Ascending aorta (tissue), 2 donors: ENCODE measurements around the gene C14orf132. TPM values are rescaled to one million over a fixed set of nuclear protein-coding genes. Genes with fewer than 3 reads are reported as not detected.

ENCODE experiments used
- DNase-seq, 2 donors: peaks; one replicate each; pipeline ENCODE4 v3.0.0-alpha.2; 2019; ENCODE audit warnings: low spot score in 2 of 2
- H3K27ac ChIP-seq, 2 donors: fragments of 200-600 bp; sonication (generic); one replicate each; pipeline ENCODE4 v1.5.1; 2016 to 2017; ENCODE audit warnings: mild to moderate bottlenecking in 1 of 2
- H3K27me3 ChIP-seq: fragments of 200-600 bp; sonication (generic); one replicate; pipeline ENCODE4 v1.5.1; 2017
- H3K36me3 ChIP-seq, 2 donors: fragments of 200-600 bp; sonication (generic); one replicate each; pipeline ENCODE4 v1.5.1; 2016
- H3K4me1 ChIP-seq, 2 donors: fragments of 200-600 bp; sonication (generic); one replicate each; pipeline ENCODE4 v1.5.1; 2016 to 2017; ENCODE audit warnings: mild to moderate bottlenecking in 1 of 2
- H3K4me3 ChIP-seq, 2 donors: fragments of 200-600 bp; sonication (generic); one replicate each; pipeline ENCODE4 v1.5.1; 2016 to 2017; ENCODE audit warnings: mild to moderate bottlenecking in 1 of 2
- H3K9me3 ChIP-seq, 2 donors: fragments of 200-600 bp; sonication (generic); one replicate each; pipeline ENCODE4 v1.5.1; 2016
- intact Hi-C: fragments of 100-400 bp; cut with DNase I; formaldehyde crosslinking; loops from one replicate; pipeline ENCODE4 v1.15.1; 2023
- total RNA-seq: library from RNA; depleted of rRNA; stranded (reverse); fragments of >200 nt; gene quantifications from one replicate; pipeline ENCODE4 v1.1.0, GENCODE V29; 2016
- TF ChIP-seq, protein P1 (sequence below), 3 experiments: fragments of 200-600 bp in 2 of 3; fragments of 450-650 bp in 1 of 3; sonication (generic) in 2 of 3; IDR thresholded peaks; one replicate each; pipeline ENCODE4 v1.5.1; 2016 to 2019; ENCODE audit warnings: antibody characterized with exemption in 3 of 3, mild to moderate bottlenecking in 1 of 3, moderate library complexity in 1 of 3

The C14orf132 gene
- total RNA-seq, 1 donor from 2014 or later: 23.9 TPM

DNA sequence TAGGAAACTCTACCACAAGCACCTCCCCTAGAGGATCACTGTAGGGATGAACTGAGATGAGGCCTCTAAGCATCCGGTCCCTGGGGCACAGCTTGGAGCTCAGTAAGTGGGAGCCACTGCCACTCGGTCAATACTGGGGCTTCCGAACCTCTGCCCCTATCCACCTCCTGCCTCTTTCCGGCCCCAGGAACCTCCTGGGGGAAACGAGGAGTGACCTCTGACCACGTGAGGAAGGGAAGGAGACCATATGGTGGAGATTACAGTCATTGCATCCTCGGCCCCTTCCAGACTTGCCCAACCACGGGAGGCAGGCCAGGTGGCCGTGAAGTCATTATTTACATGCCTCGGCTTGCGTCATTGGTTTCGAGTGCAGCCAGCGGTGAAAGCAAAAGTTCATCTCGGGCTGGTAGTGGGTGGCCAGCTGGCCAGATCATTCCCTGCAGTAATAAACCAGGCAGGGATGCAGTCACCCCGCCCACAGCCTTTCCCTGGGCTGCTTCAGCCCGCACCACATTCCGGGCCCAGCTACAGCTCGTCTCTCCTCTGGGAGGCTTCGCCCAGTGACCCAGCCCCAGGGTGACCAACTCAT lies 65.4 kb downstream of the C14orf132 start:
- H3K27ac ChIP-seq: peak overlapping the region; percentile 22 to 44
- intact Hi-C loops: loop anchor here (5.0 to 10.0 kb wide), 2 partner anchors 87 to 320 kb away; no protein-coding TSS in a partner anchor
- no peaks in the 10 kb centered on the region for H3K9me3 ChIP-seq
- TF ChIP-seq, protein P1, sequence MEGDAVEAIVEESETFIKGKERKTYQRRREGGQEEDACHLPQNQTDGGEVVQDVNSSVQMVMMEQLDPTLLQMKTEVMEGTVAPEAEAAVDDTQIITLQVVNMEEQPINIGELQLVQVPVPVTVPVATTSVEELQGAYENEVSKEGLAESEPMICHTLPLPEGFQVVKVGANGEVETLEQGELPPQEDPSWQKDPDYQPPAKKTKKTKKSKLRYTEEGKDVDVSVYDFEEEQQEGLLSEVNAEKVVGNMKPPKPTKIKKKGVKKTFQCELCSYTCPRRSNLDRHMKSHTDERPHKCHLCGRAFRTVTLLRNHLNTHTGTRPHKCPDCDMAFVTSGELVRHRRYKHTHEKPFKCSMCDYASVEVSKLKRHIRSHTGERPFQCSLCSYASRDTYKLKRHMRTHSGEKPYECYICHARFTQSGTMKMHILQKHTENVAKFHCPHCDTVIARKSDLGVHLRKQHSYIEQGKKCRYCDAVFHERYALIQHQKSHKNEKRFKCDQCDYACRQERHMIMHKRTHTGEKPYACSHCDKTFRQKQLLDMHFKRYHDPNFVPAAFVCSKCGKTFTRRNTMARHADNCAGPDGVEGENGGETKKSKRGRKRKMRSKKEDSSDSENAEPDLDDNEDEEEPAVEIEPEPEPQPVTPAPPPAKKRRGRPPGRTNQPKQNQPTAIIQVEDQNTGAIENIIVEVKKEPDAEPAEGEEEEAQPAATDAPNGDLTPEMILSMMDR (IDR thresholded peaks at IDR 0.05): no peak
- no peaks in the 10 kb centered on the region for H3K36me3 ChIP-seq
- no peak overlapping the region for H3K4me3 ChIP-seq
- DNase-seq: peak in 1 of 2 donors; percentile 86
- no peaks in the 10 kb centered on the region for H3K4me1 ChIP-seq
- H3K27me3 ChIP-seq: no peaks in the 10 kb centered on the region

DNA sequence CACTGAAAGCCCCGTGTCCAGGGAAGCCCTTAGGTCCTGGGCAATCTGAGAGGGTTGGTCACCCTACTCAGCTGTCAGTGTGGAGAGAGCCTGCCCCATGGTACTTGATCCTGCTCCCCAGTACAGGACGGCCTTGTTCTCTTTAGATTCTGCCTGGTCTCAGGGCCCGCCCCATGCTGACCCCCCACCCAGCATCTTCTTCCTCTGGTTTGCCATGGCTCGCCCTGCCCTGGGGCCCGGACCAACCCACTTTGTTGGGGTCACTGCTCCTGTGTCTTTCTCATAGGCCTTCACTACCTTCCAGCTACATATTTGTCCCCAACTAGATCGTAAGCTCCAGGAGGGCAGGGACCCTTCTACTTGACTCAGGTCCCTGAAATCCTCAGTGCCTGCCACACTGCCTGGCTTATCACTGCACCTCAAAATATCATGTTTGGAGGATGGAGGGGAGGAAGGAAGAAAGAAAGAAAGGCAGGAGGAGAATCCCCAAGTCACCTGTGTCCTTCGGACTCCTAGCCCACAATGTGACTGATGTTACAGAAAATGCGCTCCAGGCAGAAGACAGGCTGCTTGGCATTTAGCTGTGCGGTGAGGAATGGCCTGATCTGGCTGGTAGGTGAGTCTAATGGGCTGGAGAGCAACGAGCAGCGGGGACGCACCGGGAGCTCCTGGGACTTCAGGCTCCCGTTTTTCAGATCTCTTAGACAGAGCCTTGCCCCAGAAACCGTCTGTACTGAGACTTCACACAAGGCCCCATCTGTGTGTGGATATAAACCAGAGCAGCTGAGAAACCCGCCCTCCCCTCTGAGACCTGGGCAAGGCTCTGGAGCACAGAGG lies 66.1 kb downstream of the C14orf132 start:
- Histone ChIP-seq H3K9me3 (no peaks in the 10 kb centered on the region), H3K36me3 (no peaks in the 10 kb centered on the region), H3K4me1 (no peaks in the 10 kb centered on the region), H3K4me3 (no peak overlapping the region), H3K27ac (peak overlapping the region; percentile 23 to 44), H3K27me3 (no peaks in the 10 kb centered on the region)
- intact Hi-C loops: loop anchor here (10.0 kb wide), 1 partner anchor 319 kb away; no protein-coding TSS in a partner anchor
- no peak for DNase-seq
- TF ChIP-seq, protein P1 (IDR thresholded peaks at IDR 0.05): no peak

DNA sequence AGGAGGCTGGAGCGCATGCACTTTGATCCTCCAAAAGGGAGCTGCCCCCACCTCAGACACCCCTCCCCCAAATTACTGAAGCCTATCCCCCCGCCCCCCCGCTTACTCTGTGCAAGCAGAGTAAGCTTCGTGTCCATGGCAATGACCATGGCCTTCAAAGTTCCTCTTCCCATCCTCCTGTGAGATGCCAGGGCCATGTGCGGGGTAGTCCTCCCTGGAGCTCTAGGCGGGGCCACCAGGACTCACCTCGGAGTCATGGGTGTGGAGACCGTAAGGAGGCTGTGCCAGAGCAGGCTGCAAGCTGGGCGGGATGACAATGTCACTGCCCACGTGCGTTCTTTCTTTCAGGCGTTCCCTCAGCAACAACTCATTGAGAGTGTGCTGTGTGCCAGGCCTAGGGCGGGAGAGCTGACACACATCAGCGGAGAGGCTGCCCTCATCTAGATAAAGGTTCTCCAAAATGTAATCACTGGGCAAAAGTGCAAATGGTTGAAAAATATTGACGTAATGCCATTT lies 66.8 kb downstream of the C14orf132 start:
- Histone ChIP-seq H3K4me3 (no peak overlapping the region), H3K36me3 (no peaks in the 10 kb centered on the region), H3K27ac (no peak overlapping the region), H3K9me3 (no peaks in the 10 kb centered on the region), H3K27me3 (no peaks in the 10 kb centered on the region), H3K4me1 (no peaks in the 10 kb centered on the region)
- TF ChIP-seq, protein P1 (IDR thresholded peaks at IDR 0.05): no peak
- no peak for DNase-seq
- intact Hi-C loops: loop anchor here (10.0 kb wide), 1 partner anchor 319 kb away; no protein-coding TSS in a partner anchor

DNA sequence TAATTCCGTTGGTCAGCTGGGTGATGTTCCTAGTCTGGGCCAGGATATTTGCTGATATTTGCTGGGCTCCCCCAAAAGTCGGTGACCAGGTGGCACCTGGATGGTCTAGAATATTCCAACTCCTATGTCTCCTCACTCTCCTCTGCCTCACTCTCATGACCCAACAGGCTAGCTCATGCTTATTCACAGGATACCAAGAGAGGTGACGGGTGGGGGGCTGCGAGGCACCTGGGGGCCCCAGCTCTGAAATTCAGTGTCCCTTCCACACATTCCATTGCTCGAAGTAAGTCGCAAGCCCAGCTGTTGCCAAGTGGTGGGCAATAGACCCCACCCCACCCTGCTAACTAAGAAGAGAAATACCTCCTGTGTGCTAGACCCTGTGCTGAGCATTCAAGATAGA lies 67.7 kb downstream of the C14orf132 start:
- intact Hi-C loops: loop anchor here (10.0 kb wide), 1 partner anchor 318 kb away; no protein-coding TSS in a partner anchor

DNA sequence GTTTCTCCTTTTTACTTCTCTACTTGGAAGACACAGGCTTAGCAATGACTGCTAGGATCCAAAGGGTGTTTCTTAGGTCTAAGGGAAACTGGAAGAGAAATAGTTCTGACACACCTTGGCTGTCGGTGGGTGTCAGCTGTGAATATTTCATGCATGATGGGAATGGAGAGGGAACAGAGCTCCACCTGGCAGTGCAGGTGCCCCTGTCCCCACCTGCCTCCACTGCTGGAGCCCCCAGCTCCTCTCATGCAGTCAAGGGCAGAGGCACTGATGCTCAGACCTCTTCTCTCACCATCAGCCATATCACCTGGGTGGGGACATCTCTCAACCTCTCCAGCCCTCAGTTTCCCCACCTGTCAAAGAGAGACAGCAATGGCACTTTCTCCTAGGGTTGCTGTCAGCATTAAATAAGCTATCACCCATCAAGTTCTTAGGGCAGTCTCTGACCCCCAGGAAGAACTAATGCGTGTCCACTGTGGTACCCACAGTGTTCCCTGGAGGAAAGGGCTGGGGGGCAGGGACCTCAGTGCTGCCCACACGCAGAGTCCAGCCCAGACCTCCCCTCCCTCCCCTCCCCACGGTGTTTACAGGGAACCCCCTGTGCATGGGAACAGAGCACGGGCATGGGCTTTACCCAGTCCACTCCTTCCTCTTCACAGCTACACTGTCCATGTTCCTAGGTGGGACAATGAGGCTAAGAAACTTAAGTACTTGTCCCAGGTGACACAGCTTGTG lies 69.1 kb downstream of the C14orf132 start:
- TF ChIP-seq, protein P1 (IDR thresholded peaks at IDR 0.05): no peak
- Histone ChIP-seq H3K27ac (no peak overlapping the region), H3K4me1 (no peaks in the 10 kb centered on the region), H3K9me3 (no peaks in the 10 kb centered on the region), H3K27me3 (no peaks in the 10 kb centered on the region), H3K36me3 (no peaks in the 10 kb centered on the region), H3K4me3 (no peak overlapping the region)
- intact Hi-C loops: loop anchor here (10.0 kb wide), 1 partner anchor 317 kb away; no protein-coding TSS in a partner anchor
- no peak for DNase-seq

More for the DNA sequence above, 67.7 kb downstream of the C14orf132 start:
- H3K9me3 ChIP-seq: no peaks in the 10 kb centered on the region
- no peaks in the 10 kb centered on the region for H3K27me3 ChIP-seq
- H3K27ac ChIP-seq: no peak overlapping the region
- H3K4me3 ChIP-seq: no peak overlapping the region
- TF ChIP-seq, protein P1 (IDR thresholded peaks at IDR 0.05): no peak
- DNase-seq: no peak
- no peaks in the 10 kb centered on the region for H3K4me1 ChIP-seq
- no peaks in the 10 kb centered on the region for H3K36me3 ChIP-seq
